ENCODE results near the gene ANGPTL8. TPM values are rescaled to one million over a fixed set of nuclear protein-coding genes. Genes with fewer than 3 reads are reported as not detected.

The ANGPTL8 gene
- total and polyA plus RNA-seq, 3 donors from 2014 or later: not detected

DNA sequence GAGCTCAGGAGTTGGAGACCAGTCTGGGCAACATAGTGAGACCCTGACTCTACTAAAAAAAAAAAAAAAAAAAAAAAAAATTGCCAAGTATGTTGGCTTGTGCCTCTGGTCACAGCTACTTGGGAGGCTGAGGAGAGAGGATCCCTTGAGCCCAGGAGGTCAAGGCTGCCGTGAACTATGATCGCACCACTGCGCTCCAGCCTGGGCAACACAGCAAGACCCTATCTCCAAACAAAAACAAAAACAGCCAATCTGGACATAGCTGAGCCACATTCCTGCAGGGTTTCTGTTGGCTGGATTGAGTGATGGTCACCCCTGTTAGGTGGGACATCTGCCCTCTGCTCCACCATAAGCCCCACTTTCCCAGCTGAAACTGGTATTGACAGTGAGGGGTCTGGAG is 13.6 kb upstream of the ANGPTL8 start:
- intact Hi-C loops (cut with DNase I; ENCODE audit: low total_unique reads): no loop called here
- no peaks in the 10 kb centered on the region for H3K4me1 ChIP-seq
- H3K27ac ChIP-seq: no peak overlapping the region
- no peaks in the 10 kb centered on the region for H3K9me3 ChIP-seq
- no peak overlapping the region for H3K4me3 ChIP-seq
- no peaks in the 10 kb centered on the region for H3K36me3 ChIP-seq (ENCODE audit: low read depth, missing control alignments)
- no peak for TF ChIP-seq POLR2A (IDR thresholded peaks at IDR 0.05)
- TF ChIP-seq, protein P1, sequence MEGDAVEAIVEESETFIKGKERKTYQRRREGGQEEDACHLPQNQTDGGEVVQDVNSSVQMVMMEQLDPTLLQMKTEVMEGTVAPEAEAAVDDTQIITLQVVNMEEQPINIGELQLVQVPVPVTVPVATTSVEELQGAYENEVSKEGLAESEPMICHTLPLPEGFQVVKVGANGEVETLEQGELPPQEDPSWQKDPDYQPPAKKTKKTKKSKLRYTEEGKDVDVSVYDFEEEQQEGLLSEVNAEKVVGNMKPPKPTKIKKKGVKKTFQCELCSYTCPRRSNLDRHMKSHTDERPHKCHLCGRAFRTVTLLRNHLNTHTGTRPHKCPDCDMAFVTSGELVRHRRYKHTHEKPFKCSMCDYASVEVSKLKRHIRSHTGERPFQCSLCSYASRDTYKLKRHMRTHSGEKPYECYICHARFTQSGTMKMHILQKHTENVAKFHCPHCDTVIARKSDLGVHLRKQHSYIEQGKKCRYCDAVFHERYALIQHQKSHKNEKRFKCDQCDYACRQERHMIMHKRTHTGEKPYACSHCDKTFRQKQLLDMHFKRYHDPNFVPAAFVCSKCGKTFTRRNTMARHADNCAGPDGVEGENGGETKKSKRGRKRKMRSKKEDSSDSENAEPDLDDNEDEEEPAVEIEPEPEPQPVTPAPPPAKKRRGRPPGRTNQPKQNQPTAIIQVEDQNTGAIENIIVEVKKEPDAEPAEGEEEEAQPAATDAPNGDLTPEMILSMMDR (IDR thresholded peaks at IDR 0.05): no peak
- DNase-seq: no peak
- 86 to 94% methylated on average over 3 of the region's 3 CpGs for WGBS, 2 donors
- no peaks in the 10 kb centered on the region for H3K27me3 ChIP-seq

DNA sequence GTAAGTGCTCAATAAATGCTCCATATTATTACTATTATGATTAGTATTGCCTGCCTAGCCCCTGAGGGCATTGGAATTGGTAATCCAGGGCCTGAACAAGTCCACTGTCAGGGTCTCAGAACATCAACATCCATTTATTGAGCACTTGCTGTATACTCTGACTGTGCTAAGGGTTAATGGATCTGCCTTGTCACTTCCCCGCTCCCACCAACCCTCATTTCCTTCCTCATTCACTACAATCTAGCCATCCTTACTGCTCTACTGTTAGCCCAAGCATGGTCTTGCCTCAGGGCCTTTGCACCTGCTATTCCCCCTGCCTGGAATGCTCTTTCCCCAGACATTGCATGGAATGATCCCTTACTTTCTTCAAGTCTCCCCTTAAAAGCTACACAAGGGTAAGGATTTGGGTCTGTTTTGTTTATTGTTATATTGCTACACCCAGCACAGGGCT is 12.7 kb upstream of the ANGPTL8 start:
- Histone ChIP-seq H3K36me3 (ENCODE audit: low read depth, missing control alignments) (no peaks in the 10 kb centered on the region), H3K4me1 (no peaks in the 10 kb centered on the region), H3K27ac (no peak overlapping the region), H3K4me3 (no peak overlapping the region), H3K9me3 (no peaks in the 10 kb centered on the region), H3K27me3 (no peaks in the 10 kb centered on the region)
- WGBS, 2 donors: 79 to 94% methylated on average over 1 of the region's 1 CpG
- TF ChIP-seq POLR2A (IDR thresholded peaks at IDR 0.05): no peak
- TF ChIP-seq, protein P1 (IDR thresholded peaks at IDR 0.05): no peak
- intact Hi-C loops (cut with DNase I; ENCODE audit: low total_unique reads): no loop called here
- no peak for DNase-seq

DNA sequence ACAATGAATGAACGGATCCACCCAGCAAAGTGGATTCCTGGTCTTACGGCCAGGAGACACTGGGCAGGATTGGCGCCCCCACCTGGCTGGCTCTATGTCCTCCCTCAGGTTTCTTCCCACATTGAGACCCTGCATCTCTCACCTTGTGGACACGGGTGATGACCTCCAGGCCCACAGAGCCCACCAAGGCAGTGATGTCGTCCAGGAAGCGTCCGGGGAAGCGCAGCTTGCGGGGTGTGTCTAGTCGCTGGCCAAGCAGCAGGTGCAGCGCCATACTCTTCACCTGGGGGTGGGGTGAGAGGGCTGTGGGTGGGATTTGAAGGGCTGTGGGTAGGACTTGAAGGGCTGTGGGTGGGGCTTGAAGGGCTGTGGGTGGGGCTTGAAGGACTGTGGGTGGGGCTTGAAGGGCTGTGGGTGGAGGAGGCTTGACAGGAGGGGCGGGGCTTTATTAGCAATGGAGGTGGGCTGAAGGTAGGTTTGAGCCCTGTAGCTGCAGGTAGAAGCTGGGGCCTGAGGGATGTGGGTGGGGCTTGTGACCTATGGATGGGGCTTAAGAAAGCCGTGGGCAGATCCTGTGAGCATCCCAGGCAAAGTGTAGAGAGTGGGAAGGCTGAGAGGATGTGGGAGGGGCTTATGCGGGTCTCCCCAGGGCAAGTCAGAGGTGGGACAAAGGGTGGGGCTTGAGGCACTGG is 12.1 kb upstream of the ANGPTL8 start:
- TF ChIP-seq, protein P1 (IDR thresholded peaks at IDR 0.05): no peak
- no peak for TF ChIP-seq POLR2A (IDR thresholded peaks at IDR 0.05)
- Histone ChIP-seq H3K27me3 (no peaks in the 10 kb centered on the region), H3K4me1 (no peaks in the 10 kb centered on the region), H3K36me3 (ENCODE audit: low read depth, missing control alignments) (no peaks in the 10 kb centered on the region), H3K27ac (no peak overlapping the region), H3K9me3 (no peaks in the 10 kb centered on the region), H3K4me3 (no peak overlapping the region)
- intact Hi-C loops (cut with DNase I; ENCODE audit: low total_unique reads): no loop called here
- 73 to 75% methylated on average over 7 to 14 of the region's 14 CpGs for WGBS, 2 donors
- DNase-seq: peak; percentile 27

DNA sequence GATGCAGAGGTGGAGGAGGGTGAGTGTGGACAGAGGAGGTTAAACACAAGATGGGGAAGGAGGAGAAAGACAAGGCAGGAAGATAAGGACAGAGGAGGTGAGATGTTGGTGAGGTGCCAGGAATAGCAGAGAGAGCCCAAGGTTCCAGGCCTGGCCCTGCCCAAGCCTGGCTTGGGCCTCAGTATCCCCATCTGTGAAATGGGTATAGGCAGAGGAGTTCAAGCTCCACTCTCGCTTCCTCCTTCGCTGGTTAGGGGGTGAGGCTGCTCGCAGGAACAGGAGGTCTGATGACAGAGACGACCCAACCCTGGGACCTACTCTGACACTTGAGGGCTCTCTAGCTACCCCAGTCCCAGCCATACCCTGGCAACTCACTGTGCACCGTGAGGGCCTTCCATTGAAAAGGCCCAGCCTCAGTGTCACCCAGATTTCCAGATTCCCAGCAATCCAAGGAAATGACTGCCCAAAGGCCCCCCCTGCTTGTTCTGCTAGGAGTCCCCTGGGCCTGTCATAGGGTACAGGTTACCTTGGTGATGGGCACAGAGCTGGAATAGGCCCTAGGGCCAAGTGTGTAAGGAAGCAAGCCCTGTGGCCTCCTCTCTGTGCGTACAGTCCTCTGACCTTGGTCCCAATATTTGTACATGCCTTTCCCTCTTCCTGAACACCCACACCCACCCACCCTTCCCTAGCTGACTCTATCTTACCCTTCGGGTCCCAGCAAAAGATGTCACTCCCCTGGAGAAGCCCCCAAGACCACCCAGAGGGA is 8.6 kb upstream of the ANGPTL8 start:
- intact Hi-C loops (cut with DNase I; ENCODE audit: low total_unique reads): no loop called here
- 80 to 84% methylated on average over 7 of the region's 7 CpGs for WGBS, 2 donors

More for the DNA sequence above, 8.6 kb upstream of the ANGPTL8 start:
- no peaks in the 10 kb centered on the region for H3K36me3 ChIP-seq (ENCODE audit: low read depth, missing control alignments)
- no peak overlapping the region for H3K27ac ChIP-seq
- no peak overlapping the region for H3K4me3 ChIP-seq
- no peaks in the 10 kb centered on the region for H3K9me3 ChIP-seq
- TF ChIP-seq, protein P1 (IDR thresholded peaks at IDR 0.05): no peak
- TF ChIP-seq POLR2A (IDR thresholded peaks at IDR 0.05): no peak
- DNase-seq: no peak
- no peaks in the 10 kb centered on the region for H3K27me3 ChIP-seq
- no peaks in the 10 kb centered on the region for H3K4me1 ChIP-seq
